ENCODE results near the gene TRPM2.

- TF ChIP-seq POLR2AphosphoS5 (IDR thresholded peaks at IDR 0.05) (no peak), CTCF (IDR thresholded peaks at IDR 0.05) (no peak), EP300 (IDR thresholded peaks at IDR 0.05) (no peak), POLR2A (IDR thresholded peaks at IDR 0.05) (no peak)
Measured at GRCh38 chr21:44478801-44479167, 125.4 kb downstream of the TRPM2 start.

Measured in stomach (tissue), 4 donors.